GM18907 (cell line): ENCODE results near the gene KCNK6.

Experiments
- ATAC-seq: cut with Tn5 transposase; IDR thresholded peaks from one replicate; pipeline ENCODE4 v1.9.1; 2021; ENCODE audit warnings: mild to moderate bottlenecking, moderate library complexity; ENCODE audit not compliant: unreplicated experiment

The KCNK6 gene

DNA sequence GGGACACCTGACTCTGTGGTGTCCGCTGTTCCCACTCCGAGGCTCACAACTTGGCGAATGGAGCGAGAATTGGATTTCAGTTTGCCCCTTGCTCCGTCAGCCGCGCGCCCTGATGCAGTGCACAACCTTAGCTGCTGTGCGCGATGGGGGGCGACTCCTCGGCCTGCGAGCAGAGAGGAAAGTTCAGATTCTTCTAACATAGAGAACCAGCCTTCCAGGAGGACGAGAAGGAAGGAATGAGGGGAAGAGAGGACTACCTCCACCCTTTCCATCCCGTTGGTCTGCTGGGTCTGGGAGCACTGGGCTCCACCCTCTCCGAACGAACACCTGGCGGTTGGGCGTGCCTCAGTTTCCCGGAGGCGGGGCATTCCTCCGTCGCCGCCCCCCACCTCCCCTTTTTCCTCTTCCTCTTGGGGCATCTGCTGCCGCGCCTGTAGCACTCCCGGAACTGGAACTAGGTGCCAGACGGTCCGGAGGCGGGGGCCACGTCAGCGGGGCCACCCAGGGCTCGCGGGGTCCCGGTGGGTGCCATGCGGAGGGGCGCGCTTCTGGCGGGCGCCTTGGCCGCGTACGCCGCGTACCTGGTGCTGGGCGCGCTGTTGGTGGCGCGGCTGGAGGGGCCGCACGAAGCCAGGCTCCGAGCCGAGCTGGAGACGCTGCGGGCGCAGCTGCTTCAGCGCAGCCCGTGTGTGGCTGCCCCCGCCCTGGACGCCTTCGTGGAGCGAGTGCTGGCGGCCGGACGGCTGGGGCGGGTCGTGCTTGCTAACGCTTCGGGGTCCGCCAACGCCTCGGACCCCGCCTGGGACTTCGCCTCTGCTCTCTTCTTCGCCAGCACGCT lies at the start of gene KCNK6:
TSS of gene KCNK6 (plus strand) at position 425 of the 838 bp plus-strand sequence. CDS start at position 531, 106 bp downstream.
- no peak for ATAC-seq

DNA sequence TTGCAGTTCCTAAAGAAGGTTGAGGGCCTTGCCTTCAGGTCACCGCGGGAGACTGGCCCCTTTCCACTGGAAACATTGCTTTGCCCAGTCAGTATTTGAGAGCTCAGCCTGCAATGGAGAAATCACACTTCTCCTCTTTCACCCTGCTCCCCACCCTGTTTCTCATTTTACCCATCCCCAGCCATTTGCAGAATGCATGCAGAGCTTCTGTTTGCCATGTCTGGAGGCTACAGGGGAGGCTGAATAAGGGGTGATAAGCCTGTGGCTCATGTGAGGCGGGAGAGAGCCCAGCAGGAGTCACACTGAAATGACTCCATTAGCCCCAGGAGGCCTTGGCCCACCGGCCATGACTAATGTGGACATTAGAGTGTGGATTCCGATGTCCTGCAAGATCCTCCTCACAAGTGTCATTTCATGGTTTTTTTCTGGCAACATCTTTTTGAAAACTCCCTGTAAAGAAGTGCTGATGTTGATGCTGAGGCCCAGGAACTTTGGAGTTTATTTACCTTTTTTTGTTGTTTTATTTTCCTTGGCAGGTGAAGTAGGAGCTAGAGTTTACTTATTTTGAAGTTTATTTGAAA lies 49.0 kb upstream of the KCNK6 start:
- no peak for ATAC-seq

DNA sequence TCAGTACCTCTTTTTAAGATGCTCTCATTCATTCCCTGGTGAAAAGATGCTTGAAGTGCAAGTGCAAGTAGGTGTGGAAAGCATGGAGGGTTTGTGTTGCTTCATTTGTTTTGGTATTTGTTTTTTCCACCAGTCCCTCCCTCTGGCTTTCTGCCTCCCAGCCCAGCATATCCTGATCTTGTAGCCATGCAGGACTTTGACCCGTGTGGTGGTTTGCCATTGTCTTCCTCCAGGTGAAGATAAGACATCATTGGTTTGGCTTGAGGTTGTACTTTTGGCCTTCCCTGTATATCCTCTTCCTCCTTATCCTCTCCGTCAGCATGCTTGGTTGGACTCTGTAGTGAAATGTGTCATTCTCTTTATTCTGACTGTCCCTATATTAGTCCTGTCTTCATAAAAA lies 46.1 kb upstream of the KCNK6 start:
- ATAC-seq, result no peak

DNA sequence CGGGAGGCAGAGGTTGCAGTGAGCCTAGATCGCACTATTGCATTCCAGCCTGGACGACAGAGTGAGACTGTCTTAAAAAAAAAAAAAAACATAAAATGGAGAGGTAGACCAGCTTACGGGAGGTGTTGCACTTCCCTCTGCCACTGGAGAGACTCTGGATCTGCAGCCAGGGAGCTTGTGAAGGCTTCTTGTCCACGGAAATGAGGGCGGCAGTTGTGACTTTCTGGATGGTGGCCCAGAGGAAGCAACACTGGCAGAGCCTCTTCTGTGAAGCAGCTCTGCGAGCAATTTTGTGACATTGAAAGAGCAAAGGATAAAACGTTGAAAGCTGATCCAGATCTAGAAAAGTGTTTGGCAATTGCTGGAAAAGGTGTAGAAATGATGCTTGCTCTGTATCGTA lies 44.9 kb upstream of the KCNK6 start:
- ATAC-seq, result no peak

DNA sequence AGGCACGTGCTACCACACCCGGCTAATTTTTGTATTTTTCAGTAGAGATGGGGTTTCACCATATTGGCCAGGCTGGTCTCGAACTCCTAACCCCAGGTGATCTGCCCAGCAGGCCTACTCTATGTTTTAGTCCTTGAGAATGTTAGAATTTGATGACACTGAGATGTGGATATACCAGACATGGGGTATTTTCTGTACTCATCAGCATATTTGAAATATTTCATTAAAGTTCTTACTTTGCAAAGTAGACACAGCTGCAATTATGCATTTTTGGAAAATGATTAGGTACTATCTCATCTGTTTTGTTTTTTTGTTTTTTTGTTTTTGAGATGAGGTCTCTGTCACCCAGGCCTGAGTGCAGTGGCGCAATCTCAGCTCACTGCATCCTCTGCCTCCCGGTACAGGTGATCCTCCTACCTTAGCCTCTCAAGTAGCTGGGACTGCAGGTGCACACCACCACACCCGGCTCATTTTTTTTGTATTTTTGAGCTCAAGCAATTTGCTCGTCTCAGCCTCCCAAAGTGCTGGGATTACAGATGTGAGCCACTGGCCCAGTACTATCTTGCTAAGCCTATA lies 42.6 kb upstream of the KCNK6 start:
- ATAC-seq, result no peak

DNA sequence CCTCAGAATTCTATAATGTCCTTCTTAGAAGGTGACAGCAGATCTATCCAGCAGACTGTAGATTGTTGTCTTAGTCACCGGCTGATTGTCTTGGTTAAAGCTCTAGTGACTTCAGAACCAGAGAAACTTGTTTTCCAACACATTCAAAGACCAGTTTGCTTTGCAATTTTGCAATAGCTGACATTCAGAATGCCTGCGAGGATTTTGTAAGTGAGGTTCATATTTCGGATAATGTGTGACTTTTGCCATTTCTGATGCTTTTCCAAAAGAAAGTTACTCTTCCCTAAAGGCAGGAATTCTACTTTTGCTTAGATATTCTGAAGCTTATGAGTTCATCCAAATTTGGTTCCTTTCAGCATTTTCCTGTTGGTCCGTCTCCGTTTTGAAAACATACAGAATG lies 42.1 kb upstream of the KCNK6 start:
- no peak for ATAC-seq

DNA sequence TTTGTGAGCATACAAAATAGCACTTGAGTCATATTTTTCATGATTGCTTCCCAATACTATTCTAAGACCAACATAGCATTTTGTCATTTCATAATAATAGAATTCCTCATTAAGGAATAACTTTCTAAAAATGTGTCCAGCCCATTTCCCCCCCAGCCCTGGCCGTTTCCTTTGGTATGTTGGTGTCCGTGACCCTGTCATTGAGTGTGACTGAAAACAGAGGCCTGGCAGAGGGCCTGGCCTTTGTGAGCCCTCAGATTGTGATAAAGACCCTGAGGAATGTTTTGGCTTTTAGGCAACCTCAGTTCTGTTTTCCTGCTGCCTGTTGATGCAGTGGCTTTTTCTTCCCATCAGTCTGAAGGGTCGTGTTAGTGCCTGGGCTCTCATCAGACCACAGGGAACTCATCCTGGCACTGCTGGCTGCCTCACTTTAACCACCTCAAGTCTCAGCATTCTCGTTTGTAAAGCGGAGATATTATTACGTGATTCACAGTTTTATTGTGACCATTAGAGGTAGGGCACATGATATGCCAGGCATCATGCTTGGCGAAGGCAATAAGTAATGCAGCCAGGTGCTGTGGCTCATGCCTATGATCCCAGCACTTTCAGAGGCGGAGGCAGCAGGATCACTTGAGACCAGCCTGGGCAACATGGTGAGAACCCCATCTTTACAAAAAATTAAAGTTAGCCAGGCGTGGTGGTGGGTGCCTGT lies 41.5 kb upstream of the KCNK6 start:
- ATAC-seq, result no peak

DNA sequence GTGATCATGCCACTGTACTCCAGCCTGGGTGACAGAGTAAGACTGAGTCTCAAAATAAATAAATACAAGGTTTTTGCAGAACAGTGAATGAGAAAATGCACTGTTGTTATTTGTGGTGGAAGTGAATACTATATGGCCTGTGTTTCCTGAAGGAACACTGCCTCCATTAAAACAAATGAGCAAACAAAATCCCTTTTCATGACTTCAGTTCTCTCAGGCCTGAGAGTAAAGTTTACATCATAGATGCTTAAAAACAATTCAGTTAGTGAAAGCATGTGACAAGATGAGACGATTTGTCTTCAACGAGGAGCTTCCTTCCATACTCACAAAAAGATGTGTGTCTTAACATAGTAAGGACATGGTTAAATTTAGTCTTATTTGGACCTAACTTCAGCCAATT lies 40.9 kb upstream of the KCNK6 start:
- no peak for ATAC-seq

DNA sequence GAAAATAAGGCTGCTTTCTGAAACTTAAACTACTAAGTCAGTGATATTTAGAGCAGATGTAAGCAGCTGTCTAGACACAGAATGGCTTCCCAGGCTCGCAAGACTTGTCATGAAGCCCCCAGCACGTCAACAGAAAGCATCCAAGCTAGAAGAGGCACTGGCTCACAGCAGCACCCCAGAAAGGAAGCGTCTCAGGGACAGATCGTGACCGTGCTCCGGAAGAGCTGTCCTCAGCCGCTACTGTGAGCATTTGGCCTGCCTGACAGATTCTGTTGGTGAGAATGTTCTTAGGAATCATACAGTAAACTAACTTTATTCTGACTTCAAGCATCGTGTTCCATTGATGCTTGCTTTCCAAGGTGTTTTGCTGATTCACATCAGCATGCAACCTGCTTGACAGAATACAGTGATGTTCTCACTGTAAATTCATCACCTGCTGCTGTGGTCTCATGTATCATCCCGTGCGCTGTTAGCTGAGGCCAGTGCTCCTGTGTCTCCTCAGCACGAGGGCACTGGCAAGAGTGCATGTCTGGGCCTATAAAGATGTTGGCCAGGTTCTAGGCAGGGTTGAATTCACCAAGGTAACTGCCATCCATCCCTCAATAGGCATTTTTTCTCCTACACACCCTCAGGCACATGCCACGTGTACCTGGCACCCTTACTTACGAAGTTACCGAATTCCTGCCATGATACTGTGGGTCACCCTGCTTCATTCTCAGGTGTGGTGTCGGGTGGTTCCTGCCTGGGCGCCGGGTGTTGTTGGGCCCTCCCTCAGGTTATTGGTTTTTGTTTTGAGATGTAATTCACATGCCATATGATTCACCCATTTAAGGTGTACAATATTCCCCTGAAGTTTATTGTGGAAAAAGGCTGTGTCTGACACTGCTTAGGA lies 39.4 kb upstream of the KCNK6 start:
- no peak for ATAC-seq

DNA sequence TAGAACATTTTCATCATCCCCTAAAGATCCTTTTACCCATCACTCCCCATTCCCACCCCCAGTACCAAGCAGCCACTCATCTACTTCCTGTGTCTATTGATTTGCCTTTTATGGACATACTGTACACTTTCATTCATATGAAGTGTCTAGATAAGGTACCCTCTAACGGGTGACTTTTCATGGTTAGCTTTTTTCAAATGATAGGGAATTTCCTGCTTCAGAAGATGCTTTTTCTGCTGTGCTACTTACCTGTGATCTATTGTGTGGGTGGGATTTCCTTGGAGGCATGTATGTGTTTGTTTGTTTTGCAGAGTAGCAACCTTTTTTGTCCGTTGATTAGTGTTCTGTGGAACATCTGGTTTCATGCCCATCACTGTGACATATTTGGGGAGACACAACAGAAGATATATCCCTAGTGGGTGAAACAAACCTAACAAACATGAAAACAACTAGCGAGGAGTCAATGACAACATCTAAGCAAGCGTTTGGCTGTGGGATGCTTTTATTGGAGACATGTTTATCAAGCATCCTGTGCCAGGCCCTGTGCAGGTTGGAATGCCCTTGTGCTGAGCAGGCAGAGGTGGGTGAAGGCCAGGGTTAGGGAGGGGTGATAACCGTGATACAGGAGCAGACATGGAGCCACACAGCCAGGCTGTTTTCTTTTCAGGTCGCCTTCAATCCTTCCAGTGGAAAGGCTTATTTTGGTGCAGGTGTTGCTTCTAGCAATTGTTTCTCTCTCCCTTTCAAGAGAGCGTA lies 37.7 kb upstream of the KCNK6 start:
- no peak for ATAC-seq

DNA sequence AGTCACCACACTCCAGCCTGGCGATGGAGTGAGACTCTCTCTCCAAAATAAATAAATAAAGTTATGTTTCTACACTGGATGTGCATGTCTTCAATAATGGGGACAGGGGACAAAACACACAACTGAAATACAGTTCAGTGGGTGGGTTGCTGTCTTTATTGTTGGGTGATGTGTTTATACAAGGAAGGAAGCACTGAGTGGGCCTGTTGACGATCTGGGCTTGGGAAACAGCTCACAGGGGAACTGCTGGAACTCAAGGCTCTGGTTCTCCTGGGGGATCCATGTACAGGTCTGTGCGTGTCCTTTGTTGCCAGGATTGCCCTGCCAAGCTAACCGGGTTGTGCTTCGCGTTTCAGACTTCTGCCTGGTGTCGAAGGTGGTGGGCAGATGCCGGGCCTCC lies 36.4 kb upstream of the KCNK6 start:
- no peak for ATAC-seq

DNA sequence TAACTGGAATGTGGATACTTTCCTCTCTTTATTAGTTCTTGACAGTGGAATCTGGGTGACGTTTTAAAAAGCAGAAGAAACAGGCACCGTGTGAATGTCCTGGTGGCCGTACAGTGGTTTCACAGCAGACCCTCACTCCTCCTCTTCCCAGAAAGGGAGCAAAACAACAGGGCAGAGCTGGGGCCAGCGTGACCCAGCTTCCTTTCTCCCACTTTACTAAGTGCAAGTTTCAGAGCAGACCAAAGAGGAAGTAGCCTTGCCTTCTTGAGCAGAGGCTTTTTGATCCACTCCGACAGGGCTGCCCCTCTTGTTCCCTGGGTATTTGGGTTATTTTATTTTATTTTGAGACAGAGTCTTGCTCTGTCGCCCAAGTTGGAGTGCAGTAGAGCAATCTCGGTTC lies 35.2 kb upstream of the KCNK6 start:
- no peak for ATAC-seq

DNA sequence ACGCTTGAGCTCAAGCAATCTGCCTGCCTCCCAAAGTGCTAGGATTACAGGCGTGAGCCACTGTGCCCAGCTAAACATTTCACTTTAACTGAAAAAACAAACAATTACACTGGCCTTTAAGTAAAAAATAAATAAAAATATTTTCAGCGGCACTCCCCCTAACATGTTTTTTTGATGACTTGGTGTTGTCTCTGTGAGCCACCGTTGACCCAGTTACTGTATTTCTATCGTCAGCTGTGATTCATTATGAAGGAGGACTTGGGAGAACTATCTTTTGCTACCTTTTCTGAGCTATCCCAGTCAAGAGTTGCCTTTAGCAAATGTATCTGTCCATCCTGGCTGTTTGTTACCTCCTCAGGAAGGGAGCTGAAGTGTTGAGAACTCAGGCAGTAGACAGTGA lies 34.1 kb upstream of the KCNK6 start:
- no peak for ATAC-seq

DNA sequence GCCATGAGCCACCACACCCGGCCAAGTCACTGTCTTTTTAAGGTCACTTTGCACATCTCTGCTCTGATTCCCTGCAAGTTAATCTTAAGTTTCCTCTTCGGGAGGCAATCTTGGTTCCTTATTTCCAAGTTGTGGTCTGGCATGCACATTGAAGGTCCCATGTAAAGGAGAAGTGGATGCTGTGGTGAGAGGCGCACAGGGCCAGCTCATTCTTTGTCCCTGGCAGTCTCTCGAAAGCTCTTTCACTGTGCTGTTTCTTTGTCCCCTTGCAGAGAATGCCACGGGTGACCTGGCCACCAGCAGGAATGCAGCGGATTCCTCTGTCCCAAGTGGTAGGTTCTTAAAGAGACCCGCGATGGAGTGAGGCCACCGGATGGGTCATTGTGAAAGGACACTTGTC lies 32.0 kb upstream of the KCNK6 start:
- no peak for ATAC-seq

DNA sequence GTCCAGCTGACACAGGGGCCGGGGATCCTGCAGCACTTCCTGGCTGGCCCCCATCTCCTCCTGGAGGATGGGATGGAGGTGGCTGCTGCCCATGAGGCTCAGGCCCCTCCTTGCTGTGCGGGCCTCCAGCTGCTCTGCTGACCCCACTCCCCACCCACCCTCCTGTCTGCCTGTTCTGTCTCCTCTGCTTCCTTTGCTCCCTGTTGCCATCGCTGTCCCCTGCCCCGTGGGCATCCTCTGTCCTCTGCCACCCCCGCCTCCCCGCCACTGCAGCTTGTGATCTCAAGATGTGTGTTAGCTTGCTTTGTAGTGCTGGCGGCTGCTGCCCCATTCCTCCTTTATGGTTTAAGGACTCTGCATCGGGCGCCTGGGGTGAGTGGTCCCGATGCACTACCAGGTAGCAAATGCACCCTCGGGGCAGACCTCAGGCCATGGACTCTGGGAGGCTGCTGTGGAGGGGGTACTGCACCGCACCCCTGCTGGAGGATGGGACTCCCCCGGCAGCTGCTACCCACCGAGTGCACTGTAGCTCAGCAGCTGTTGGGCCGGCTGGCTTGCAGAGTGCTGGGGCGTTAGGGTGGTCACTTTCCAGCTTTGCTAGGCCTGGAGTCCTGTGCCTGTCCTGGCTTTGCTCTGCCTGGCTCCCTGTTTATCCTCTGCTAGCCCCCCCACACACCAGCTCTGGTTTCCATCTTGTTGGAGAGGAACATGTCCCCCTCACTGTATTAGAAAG lies 31.4 kb upstream of the KCNK6 start:
- no peak for ATAC-seq

DNA sequence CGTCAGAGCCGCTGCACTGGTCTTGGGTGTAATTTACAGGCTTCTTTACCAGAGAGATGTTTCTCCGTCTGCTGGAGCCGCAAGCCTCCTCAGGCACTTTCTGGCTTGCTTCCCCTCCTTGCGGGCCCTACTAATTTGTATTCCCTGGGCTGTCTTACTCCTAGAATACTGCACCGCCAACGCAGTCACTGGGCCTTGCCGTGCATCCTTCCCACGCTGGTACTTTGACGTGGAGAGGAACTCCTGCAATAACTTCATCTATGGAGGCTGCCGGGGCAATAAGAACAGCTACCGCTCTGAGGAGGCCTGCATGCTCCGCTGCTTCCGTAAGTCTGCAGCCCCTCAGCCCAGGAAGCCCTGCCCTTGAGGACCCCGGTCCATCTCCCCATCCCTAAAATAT lies 29.7 kb upstream of the KCNK6 start:
- no peak for ATAC-seq

DNA sequence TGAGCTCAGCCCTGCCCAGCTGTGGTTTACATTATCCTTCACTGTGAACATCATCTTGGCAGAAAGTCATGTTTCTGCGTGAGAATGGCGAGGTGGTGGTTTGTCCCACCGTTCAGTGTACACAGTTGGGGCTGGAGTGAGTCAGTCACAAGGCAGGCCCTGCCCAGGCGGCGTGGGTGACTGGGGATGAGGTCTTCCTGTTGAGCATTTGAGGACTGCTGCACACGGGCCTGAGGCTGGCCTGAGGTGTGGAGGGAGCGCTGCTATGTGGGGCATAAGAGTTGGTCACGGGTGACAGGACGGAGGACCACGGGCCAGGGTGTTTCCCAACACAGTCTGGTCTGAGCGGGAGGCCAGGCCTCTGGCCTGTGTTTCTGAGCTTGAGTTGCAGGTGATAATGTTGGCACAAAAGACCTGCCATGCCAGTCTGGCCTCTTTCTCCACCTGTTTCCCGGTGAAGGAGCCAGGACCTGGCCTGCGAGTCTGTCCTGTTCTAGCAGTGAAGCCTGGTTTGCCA lies 29.0 kb upstream of the KCNK6 start:
- ATAC-seq, result no peak

DNA sequence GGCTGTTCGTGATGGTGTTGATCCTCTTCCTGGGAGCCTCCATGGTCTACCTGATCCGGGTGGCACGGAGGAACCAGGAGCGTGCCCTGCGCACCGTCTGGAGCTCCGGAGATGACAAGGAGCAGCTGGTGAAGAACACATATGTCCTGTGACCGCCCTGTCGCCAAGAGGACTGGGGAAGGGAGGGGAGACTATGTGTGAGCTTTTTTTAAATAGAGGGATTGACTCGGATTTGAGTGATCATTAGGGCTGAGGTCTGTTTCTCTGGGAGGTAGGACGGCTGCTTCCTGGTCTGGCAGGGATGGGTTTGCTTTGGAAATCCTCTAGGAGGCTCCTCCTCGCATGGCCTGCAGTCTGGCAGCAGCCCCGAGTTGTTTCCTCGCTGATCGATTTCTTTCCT lies 27.8 kb upstream of the KCNK6 start:
- ATAC-seq, result no peak

DNA sequence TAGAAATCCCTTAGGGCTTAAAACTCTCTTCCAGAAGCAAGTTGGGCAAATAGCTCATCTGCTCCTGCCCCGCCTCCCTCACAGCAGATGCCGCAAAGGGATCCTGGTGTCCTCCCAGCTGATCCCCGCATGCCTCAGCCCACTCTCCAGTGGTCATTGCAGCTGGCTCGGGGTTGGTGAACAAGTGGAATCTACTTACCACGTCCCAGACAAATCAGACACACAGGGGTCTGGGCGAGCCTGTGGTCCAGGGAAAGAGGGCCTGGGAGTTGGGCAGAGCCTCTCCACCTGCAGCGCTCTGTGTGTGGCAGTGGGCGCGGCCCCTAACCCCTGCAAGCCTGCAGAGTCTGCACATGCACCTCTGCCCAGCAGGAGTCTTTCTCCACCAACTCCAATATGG lies 26.4 kb upstream of the KCNK6 start:
- ATAC-seq, result no peak
